Measurements from ENCODE around the gene FSCN2.

The FSCN2 gene

DNA sequence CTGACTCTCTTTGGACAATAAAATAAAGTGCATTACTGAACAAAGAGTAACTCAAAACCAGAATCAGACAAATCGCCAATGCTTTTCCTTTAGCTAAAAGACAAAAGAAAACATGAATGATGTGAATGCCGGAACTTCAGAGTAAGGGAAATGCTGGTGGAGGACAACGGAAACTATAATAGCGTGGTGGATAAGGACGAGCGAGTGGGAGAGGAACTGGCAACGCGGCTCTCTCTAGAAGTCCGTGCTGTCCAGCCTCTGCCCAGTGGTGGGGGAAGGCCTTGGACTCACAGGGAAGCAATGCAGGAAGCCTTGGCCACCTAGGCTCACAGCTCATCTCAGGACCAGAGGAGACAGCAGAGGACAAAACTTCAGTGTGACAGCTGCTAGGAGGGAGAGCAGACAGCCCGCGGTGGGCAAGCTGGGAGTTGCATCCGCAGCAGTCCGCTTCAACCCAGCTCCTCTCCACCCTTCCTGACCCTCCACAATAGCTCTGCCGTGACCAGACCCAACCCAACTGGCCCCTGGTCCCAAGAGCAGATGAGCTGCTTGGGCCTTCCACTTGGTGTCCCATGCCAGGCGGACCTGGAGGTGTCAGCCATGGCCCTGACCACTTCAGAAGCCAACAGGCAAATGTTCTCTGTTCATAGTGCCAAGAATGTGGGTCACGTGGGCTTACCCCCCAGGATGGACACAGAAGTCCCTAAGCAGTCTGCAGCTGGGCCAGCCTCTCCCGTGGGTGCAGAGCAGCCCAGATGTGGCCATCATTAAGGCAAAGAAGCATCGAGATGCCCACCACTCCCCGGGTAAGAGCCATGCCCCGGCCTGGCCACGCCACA, 29.3 kb downstream of the FSCN2 start:
- DNase-seq (ENCODE audit: low read depth in 2 of 2): no peak

DNA sequence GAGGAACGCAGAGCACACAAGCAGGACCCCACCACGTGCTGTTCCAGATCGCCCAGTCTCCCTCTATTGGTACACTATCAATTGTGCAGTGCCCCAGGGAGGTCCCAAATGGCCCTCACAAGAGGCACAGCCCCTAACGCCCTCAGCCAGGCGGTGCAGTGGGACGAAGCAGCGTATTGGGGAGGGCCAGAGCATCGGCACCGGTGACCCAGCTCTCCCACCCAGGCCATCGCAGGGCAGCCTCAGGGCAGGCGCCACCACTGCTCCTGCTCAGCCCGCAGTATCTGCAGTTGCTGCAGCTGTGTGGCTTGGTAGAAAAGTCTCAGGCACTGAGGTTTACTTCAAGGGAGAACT, 29.9 kb downstream of the FSCN2 start:
- no peak for DNase-seq (ENCODE audit: low read depth in 2 of 2)

DNA sequence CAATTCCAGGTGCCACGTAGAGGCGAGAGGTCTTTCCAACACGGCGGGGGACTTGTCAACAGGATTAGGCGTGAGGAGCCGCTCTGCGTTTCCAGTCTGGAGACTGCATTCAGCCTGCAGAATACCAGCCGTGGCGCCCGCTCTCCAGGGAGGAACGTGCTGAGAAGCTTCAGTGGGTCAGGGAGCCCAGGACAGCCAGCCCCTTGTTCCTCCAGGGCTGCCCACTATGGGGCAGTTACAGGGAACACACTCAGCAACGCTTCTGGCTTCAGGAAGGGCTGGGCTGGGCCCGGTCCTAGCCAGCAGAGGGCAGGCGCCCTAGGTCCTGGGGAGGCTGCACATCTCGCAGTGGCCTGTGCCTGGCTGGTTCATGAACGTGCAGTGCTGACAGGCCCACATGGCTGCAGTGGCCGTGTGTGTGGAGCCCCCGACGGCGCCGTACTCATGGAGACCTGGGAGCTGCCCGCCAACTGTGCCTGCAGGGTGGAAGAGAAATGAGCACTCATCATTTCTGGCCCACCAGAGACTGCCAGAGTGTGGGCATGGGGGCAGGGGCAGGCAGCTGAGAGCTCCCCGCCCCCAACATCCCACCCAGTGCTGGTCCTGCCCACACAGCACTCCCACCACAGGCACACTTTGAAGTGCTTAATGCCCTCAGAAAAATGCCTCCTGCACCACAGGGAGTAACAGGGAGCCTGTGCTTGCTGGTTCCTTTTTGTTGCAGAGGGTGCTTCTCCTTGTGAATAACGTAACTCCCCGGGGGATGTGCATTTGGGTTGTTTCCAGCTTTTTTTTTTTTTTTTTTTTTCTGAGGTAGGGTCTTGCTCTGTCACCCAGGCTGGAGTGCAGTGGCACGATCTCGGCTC, 31.0 kb downstream of the FSCN2 start:
- DNase-seq (ENCODE audit: low read depth in 2 of 2): no peak

DNA sequence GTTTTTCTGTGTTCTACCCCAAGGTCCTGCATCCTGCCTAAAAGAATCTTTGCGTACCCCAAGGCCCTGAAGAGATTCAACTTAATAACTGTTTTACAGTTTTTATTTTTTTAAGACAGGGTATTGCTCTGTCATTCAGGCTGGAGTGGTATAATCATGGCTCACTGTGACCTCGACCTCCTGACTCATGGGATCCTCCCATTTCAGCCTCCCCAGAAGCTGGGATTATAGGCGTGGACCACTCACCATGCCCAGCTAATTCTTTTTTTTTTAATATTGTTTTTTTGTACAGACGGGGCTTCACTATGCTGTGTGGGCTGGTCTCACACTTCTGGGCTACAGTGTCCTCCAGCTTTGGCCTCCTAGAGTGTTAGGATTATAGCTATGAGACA, 33.3 kb downstream of the FSCN2 start:
- no peak for DNase-seq (ENCODE audit: low read depth in 2 of 2)

DNA sequence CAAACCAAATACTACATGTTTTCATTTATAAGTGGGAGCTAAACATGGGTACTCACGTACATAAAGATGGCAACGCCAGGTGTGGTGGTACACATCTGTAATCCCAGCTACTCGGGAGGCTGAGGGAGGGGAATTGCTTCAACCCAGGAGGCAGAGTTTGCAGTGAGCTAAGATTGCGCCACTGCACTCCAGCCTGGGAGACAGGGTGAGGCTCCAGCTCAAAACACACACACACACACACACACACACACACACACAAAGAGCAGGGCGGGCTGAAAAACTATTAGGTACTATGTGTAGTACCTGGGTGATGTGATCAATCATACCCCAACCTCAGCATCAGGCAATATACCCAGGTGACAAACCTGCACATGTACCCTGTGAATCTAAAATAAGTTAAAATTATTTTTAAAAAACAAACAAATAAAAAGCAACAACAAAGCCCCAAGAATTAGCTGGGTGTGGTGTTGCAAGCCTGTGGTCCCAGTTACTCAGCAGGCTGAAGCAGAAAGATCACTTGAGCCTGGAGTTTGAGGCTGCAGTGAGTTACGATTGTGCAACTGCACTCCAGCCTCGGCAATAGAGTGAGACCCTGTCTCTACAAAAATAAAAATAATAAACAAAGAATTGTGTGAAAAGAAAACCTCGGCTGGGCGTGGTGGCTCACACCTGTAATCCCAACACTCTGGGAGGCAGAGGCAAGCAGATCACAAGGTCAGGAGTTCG, 35.8 kb downstream of the FSCN2 start:
- DNase-seq (ENCODE audit: low read depth in 2 of 2): no peak

DNA sequence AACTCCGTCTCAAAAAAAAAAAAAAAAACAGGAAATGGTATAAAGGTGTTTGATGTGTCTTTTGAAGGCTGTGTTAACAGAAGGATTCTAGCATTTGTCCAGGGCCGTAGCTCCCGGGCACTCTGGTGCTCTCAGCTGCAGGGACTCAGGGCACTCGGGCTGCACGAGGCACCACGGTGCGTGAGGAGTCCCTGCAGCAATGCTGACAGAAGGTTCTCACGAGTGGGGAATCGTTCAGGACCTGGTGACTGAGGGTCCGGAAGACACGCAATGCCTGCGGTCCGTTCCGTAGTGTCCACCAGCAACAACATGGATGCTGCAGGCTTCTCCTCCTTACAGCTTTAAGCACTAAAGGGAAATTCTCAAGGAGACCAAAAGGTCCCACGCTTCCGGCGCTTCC, 36.6 kb downstream of the FSCN2 start:
- no peak for DNase-seq (ENCODE audit: low read depth in 2 of 2)

DNA sequence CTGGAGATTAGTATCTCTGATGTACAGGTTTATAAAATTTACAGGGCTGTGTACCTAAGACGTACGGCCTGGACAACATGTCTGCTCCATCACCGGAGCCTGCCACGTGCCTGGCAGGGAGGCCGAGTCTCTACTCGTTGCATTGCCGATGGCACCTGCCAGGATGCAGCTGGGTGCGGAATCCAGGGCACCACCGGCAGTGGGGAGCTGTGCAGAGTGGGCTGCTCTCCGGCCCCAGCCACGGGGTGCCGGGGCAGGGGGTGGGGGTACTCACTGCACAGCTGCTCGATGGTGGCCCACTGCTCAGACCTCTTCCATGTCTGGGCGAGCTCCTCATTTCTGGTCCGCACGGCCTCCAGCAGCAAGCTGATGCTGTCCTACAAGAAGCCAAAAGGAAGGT, 37.1 kb downstream of the FSCN2 start:
- no peak for DNase-seq (ENCODE audit: low read depth in 2 of 2)

DNA sequence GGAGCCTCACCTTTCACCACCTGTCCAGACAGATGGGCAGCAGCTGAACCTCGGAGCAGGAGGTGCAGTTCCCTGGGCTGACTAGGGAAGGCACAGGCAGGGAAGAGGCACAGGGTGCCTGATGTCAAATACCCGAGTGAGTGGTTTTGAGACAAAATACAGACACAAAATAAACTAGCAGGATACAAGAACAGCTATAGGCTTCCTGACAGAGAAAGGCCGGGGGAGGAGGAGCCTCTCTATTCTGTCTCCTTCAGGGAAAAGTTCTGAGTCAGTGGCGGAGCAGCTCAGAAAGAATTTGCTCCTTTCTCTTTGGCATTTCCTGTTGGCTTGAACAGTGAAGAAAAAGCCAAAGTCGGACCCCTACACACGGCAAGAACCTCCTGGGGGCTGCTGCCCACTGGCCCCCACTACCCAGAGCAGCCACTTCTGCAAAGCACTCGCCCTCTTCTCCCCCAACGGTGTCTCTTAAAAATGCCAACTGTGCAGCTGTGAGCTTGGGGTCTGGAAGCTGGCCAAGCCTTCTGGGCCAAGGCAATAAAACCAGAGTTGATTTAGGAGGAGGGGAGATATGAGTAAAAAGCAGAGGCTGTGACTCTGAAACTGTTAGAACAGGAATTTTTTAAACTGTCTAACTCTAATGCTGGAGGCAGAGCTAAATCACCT, 38.4 kb downstream of the FSCN2 start:
- no peak for DNase-seq (ENCODE audit: low read depth in 2 of 2)

DNA sequence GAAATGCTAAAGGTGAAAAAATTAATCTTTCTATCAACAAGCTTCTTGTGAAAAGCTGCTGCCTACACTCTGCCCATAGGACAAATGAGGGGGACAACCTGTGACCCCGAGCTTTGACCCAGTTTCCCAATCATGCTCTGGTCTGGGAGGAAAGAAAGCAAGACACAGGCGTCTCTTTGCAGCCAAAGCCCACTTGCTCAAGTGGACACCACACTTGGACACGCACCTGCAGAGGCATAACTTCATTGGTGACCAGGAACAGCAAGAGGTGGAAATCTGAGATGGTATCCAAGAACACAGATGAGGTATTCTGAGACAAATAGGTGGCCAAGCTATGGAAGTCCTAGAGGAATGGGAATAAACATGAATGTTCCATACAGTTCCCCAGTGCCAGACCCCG, 39.0 kb downstream of the FSCN2 start:
- DNase-seq (ENCODE audit: low read depth in 2 of 2): no peak

DNA sequence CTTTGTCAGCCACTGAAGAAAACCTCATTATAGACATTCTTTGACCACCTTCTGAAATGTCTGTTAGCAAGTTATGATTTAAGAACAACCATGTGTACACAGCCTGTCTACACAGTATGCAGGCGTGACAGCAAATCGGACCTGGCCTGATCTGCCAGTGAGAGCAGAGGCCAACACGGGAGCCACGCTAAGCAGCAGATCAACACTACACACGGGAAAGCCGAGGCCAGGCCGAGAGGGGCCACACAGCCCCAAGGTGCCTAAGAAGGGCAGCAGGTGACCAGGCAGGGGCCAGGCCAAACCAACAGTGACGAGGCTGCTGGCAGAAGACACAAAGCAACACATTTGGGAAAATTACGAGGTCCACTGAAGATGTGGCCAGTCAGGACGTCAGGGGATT, 40.2 kb downstream of the FSCN2 start:
- DNase-seq (ENCODE audit: low read depth in 2 of 2): no peak

DNA sequence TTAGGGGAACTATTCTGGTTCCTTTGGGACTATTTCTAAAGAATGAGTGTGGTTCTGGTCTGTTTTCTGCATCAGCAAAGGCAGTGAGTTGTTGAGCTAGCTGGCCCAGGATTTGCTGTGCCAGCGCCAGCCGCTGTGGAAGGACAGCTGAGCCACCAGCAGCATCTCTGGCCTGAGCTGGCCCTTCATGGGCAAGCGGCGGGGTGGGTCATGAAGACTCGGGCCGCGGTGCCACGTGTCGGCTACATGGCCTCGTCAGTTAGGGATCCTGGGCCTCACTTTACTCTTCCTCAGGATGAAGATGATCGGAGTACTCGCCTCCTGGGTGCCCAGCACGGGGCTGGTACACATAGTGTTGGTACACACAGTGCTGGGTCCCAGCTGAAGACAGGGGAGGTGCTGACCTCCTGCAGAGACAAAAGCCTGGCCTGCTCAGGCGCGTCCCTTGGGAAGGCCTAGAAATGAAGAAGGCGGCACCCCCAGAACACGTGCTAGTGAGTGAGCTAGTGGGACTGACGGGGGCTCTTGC, 41.9 kb downstream of the FSCN2 start:
- DNase-seq (ENCODE audit: low read depth in 2 of 2): no peak

DNA sequence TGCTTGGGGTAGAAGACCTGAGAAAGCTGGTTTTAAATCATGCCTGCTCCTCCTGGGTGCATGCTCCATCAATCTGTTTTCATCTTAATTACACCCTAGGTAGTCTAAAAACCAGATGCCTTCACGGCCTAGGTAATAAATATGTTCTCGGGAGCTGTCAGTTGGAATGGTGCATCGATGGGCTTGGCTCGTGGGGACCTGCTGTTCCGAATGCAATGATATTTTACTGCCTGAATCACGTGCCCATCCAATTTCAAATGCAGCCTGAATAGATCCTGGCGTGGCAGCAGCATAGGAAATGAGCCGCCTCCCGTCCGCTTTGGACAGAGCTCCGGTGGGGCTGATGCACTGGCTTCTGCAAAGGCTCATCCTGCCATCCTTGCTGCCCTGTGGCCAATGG, 42.8 kb downstream of the FSCN2 start:
- DNase-seq (ENCODE audit: low read depth in 2 of 2): no peak

DNA sequence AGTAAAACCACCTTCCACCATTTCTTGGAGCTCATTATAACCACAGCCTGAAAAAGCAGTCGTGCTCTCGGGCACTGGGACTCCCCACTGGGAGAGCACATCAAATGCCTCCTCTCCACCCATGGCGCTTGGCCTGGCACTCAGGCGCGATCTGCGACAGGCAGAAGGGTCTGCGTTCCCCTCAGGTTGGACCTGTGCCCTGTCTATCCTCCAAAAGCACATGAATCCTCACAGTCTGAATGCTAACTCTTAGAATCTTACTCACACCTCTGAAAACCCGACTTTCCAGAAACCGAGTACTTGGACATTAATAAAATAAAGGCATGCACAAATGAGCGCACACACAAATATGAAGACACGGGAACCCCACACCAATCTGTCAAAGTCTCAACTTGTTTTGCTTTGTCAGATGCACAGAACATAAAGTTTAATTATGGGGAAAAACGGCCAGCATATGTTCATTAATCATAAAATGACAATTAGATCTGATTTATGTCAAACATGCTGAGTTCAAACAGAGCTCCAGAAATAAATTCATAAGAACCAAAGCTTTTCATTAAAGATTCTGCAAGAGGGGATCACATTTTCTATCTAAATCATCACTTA, 44.5 kb downstream of the FSCN2 start:
- no peak for DNase-seq (ENCODE audit: low read depth in 2 of 2)

DNA sequence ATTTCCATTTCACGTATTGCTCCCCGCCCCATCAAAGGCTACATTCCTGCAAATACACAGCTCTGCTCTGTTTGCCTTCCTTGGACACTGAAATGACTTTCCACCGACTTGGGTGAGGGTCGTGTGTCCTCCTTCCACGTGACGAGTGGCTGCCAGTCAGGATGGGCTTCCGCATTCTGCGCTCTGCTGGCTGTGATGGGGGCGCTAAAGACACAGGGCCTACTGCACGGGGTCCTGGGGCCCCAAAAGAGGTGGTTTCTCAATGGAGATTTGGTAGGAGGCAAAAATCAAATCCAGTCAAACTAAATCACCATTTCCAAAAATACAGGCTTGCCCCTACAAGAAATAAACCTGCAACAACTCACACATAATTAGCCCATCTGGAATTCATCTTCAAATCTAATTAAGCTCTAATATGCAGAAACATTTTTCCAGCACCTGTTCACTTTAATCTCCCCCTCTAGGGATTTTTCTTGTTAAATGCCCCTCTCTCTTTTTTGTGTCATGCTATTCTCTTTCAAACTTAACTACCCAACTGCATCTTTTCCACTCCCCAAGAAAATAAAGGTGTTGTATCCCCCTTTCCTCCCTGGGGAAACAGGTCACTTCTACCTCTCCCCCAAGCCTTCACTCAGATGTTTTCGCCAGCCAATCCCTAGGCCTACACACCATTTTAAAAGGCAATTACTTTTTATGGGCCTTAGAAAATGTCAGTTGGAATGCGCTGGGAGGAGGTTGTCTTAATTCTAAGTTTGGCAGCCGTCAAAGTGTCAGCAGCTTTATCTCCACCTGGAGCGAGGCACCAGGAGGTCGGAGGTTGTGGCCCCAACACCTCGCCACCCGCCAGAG, 45.8 kb downstream of the FSCN2 start:
- DNase-seq (ENCODE audit: low read depth in 2 of 2): no peak

DNA sequence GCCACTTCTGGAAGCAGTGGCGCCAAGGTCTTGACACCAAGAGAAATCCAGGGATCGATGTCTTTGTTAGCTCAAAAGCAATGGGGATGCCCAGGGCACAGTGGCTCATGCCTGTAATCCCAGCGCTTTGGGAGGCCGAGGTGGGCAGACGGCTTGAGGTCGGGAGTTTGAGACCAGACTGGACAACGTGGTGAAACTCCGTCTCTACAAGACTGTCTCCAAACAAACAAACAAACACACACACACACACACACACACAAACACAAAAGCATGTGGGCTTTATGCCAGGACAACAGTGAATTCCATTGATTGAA, 46.4 kb downstream of the FSCN2 start:
- DNase-seq (ENCODE audit: low read depth in 2 of 2): no peak

DNA sequence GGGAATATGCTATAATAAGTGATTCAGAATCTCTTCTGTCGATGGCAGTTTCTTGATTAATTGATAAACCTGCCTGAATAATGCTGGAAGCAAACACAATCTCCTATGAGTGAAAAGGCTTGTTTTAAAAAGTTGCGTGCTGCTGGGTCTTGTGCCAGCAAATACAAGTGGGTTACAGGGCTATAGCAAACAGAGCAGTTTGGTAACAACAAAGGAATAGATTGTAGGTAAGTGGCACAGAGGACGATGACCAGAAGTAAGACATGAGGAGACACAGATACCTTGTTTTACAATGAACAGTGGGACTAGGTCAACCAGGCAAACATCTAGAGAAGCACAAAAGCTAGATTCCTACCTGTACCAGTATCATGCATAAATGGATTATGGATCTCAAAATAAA, 47.7 kb downstream of the FSCN2 start:
- DNase-seq (ENCODE audit: low read depth in 2 of 2): no peak

DNA sequence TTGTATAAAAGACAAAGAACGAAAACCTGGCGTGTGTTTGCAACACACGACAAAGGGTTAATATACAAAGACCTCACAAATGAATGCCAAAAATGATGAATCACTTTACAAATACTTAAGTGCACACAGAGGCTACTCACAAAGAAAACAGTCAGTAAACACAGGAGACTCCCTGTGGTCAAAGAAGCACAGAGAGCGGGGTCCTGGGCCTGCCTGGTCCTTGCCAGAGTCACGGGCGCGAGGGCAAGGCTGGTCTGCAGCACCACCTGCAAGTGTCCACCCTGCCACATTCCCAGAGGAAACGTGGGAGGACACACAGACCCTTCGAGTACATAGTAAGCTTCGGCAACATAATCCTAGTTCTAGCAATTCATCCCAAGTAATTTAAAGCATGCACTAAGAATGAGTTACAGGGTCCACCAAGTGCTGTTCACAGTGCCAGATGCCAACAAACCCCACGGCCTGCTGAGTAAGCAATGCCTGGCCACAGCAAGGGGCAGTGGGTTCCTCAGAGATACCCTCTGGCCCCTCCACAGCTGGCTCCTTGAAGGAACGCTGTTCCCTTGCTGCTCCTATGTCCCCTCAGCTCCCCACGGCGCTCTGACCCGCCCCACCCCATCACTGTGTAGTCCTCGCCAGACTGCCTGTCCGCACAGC, 48.6 kb downstream of the FSCN2 start:
- DNase-seq (ENCODE audit: low read depth in 2 of 2): no peak

DNA sequence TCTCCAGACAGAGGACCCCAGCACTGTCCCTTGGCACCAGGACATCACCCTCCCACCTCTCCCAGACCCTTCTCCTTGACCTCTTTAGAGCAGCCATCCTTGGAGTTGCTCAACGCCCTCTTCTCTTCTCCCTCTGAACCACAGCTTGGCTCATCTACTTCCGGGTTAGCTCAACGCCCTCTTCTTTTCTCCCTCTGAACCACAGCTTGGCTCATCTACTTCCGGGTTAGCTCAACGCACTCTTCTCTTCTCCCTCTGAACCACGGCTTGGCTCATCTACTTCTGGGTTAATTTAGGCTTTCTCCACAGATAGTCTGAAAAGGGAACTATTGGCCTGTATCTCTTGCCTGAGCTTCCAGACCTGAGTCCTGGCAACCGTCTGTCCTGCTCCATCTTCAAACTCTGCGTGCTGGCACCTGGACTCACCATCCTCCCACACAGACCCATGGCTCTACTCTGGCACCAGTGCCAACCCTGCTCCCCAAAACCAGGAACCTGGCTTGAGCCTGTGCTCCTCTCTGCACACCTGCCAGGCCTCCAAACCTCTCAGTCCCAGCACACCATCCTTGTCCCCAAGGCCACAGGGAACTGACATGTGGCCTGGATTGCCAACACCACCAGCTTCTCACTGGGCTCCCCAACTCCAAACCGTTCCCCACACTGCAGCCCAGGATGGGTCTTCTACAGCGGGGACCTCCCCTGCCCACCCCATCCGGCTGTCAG, 49.3 kb downstream of the FSCN2 start:
- DNase-seq (ENCODE audit: low read depth in 2 of 2): no peak

DNA sequence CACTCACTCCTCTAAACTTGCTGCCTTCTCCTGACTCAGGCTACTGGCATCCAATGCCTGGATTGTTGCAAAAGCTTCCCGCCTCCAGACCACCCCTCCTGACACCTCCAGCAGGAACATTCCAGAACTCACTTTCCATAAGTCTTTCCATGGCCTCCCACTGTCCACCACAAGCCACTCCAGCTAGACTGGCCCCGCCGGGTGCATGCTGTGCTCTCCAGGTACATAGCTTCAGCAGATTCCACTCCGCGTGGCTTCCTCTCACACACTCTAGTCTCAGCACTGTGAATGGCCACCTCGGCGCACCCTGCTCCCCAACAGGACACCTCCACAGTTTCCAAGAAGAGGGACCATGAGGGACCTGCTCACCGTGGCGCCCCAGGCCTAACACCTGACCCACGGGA, 49.9 kb downstream of the FSCN2 start:
- DNase-seq (ENCODE audit: low read depth in 2 of 2): no peak
